Forelimb muscle (tissue), 1 donor: Measurements from ENCODE around the gene AKAP13. TPM values are rescaled to one million over a fixed set of nuclear protein-coding genes. Genes with fewer than 3 reads are reported as not detected.
"Not testable (repeated sequence)": the region's sequence is repeated elsewhere in the genome, so short reads cannot be mapped to it uniquely, and the experiment has no call there.

Source experiments
- DNase-seq: peaks from one replicate; pipeline ENCODE4 v3.0.0-alpha.2; 2013; ENCODE audit warnings: low read depth
- polyA plus RNA-seq: library from polyadenylated mRNA; unstranded; fragments of 120-200 nt; gene quantifications from one replicate; pipeline ENCODE4 v1.2.1, GENCODE V29; 2013; ENCODE audit not compliant: insufficient read length

Gene AKAP13
- polyA plus RNA-seq, 1 donor: 61.1 TPM

DNA sequence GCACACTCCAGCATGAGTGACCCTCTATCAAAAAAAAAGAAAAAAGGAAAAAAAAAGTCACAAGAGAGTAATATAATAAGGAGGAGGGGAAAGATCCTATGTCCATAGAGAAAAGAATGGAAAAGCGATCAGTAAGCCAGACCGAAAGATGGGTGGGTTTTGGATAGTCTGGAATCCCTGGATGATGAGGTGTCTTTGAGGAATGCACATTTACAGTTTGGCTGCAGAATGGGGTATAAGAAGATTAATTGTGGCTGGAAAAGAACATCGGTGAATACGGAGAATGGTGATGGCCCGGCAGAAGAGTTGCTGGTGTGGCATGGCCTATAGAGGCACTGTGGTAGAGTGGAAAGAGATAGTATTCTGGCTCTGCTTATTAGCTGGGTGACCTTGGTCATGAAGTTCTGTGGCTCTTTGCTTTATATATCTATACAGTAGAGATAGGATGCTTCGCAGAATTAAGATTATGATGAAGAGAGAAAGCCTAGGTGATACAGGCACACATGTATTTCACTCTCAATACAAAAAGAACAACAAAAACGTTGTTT is 187.9 kb downstream of the AKAP13 start:
- DNase-seq: no peak

DNA sequence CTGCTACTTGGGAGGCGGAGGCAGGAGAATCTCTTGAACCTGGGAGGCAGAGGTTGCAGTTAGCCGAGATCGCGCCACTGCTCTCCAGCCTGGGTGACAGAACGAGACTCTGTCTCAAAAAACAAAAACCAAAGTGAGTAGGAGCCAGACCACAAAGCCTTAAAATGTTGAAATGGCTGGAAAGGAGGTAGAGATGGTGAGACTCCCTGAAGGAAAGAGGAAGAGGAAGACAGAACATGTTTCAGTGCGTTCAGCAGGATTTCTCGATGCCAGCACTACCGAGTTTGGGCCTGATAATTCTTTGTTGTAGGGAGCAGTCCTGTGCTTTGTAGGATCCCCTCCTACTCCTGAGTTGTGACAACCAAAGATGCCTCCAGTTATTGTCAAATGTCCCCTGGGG is 189.9 kb downstream of the AKAP13 start:
- DNase-seq: no peak

DNA sequence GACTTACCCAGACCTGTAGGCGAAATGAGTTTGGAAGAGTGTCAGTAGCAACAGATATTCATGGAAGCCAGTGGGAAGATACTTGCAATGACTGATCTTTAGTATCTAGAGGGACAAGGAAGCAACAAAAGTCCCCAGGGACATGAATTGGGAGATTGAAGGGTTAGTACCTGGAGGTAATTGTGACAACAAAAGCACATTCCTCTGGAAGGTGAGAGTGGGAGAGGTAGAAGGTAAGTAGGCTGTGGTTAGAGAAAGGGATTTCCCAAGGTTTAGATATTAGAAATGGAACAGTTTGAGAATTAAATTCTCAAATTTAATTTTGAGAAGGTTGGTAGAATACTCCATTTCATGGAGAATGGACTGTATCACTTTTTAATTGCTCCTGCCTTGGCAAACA is 191.4 kb downstream of the AKAP13 start:
- no peak for DNase-seq

- DNase-seq: no peak
Observed at GRCh38 chr15:85576392-85576791, 196.0 kb downstream of the AKAP13 start.

DNA sequence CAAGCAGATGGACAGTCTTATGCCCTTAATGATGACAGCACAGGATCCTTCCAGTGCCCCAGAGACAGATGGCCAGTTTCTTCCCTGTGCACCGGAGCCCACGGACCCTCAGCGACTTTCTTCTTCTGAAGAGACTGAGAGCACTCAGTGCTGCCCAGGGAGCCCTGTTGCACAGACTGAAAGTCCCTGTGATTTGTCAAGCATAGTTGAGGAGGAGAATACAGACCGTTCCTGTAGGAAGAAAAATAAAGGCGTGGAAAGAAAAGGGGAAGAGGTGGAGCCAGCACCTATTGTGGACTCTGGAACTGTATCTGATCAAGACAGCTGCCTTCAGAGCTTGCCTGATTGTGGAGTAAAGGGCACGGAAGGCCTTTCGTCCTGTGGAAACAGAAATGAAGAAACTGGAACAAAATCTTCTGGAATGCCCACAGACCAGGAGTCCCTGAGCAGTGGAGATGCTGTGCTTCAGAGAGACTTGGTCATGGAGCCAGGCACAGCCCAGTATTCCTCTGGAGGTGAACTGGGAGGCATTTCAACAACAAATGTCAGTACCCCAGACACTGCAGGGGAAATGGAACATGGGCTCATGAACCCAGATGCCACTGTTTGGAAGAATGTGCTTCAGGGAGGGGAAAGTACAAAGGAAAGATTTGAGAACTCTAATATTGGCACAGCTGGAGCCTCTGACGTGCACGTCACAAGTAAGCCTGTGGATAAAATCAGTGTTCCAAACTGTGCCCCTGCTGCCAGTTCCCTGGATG is 198.7 kb downstream of the AKAP13 start:
- no peak for DNase-seq

DNA sequence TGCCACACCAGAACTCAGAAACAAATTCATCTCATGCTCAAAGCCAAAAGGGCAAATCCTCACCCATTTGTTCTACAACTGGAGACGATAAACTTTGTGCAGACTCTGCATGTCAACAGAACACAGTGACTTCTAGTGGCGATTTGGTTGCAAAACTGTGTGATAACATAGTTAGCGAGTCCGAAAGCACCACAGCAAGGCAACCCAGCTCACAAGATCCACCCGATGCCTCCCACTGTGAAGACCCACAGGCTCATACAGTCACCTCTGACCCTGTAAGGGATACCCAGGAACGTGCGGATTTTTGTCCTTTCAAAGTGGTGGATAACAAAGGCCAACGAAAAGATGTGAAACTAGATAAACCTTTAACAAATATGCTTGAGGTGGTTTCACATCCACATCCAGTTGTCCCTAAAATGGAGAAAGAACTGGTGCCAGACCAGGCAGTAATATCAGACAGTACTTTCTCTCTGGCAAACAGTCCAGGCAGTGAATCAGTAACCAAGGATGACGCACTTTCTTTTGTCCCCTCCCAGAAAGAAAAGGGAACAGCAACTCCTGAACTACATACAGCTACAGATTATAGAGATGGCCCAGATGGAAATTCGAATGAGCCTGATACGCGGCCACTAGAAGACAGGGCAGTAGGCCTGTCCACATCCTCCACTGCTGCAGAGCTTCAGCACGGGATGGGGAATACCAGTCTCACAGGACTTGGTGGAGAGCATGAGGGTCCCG is 199.7 kb downstream of the AKAP13 start:
- DNase-seq: no peak

DNA sequence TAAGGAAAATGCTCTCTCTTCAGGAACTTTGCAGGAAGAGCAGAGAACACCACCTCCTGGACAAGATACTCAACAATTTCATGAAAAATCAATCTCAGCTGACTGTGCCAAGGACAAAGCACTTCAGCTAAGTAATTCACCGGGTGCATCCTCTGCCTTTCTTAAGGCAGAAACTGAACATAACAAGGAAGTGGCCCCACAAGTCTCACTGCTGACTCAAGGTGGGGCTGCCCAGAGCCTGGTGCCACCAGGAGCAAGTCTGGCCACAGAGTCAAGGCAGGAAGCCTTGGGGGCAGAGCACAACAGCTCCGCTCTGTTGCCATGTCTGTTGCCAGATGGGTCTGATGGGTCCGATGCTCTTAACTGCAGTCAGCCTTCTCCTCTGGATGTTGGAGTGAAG is 200.5 kb downstream of the AKAP13 start:
- DNase-seq: no peak

DNA sequence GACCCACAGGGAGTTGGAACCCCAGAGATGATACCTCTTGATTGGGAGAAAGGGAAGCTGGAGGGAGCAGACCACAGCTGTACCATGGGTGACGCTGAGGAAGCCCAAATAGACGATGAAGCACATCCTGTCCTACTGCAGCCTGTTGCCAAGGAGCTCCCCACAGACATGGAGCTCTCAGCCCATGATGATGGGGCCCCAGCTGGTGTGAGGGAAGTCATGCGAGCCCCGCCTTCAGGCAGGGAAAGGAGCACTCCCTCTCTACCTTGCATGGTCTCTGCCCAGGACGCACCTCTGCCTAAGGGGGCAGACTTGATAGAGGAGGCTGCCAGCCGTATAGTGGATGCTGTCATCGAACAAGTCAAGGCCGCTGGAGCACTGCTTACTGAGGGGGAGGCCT is 201.1 kb downstream of the AKAP13 start:
- DNase-seq: no peak

- DNase-seq: no peak
Observed at GRCh38 chr15:85582131-85583079, 202.0 kb downstream of the AKAP13 start.

- no peak for DNase-seq
Observed at GRCh38 chr15:85583442-85583841, 203.0 kb downstream of the AKAP13 start.

GRCh38 chr15:85583923-85584390 is 203.6 kb downstream of the AKAP13 start:
- DNase-seq: no peak

- DNase-seq: no peak
Observed at GRCh38 chr15:85584872-85585271, 204.5 kb downstream of the AKAP13 start.

- not testable (repeated sequence) for DNase-seq
Observed at GRCh38 chr15:85586196-85586595, 205.8 kb downstream of the AKAP13 start.

- no peak for DNase-seq
Observed at GRCh38 chr15:85587707-85588411, 207.5 kb downstream of the AKAP13 start.

DNA sequence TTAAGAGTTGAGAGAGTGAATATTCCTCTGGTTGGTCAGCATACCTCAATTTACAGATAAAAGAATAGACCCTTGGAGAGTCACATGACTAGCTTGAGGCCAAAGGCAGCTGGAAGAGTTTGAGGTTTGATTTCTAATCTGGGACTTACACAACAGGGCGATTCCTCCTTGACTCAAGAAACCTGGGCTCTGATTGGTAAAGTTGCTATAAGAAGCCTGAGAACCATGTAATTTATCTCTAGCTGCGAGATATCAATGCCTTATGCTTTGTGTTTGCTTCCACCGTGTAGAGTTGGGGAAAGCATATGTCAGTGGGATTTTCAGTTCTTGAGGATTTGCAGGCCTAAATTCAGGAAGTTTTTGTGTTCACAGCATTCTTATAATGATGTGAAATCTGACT is 208.3 kb downstream of the AKAP13 start:
- DNase-seq: no peak

GRCh38 chr15:85589851-85590250 is 209.4 kb downstream of the AKAP13 start:
- DNase-seq: no peak

DNA sequence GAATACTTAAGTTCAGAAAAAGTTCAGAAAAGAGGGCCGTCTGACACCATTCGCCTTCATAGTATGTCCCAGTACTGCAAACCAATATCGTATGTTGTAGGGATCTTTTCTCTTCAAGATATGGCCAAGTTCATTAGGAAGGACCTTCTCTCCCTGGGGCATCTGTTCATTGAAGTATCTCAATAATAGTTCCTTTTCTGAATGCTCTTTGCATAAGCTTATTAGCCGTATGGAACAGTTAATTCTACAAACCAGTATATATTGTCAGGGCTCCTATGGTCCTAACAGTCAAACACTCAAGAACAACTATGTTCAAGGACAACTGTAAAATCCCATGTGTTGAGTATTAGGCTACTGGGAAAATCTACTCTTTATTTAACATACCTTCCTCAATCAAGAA is 211.2 kb downstream of the AKAP13 start:
- no peak for DNase-seq

GRCh38 chr15:85592148-85592547 is 211.7 kb downstream of the AKAP13 start:
- no peak for DNase-seq

DNA sequence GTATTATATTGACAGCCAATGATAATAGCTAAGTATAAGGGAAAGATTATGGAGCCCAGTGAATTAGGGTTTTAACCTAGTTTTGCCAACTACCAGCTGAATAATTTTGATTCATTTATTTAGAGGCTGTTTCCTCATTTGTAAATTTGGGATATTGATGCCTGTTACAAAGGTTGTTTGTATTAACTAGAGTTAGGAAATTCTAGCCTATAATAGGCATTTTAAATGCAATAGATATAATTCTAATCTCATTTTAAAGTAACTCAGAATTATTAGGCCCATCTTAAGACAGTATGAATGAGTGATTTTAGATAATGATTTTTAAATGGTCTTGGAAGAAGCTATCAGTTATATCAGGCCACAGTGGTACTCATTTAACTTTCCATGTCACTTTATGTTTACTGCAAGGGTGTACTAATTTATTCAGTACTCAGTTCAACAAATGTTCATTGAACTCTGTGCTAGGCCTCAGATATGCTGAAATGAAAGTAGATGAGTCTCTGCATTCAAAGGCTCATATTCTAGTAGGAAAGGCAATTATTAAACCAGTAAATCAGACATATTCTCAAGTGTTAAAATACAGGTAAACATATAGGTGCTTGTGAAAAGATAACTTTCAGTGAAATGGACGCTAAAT is 213.5 kb downstream of the AKAP13 start:
- no peak for DNase-seq

- no peak for DNase-seq
Observed at GRCh38 chr15:85595804-85596536, 215.6 kb downstream of the AKAP13 start.
